GM10266 (cell line): ENCODE data around the gene SMPD1.

Experiments
- DNase-seq: peaks from one replicate; pipeline ENCODE4 v3.0.0; 2012; ENCODE audit errors: extremely low spot score
- TF ChIP-seq, protein P1 (sequence below): IDR thresholded peaks from 2 replicates; pipeline ENCODE4 v1.5.1; 2012; ENCODE audit warnings: mild to moderate bottlenecking, low read depth; ENCODE audit not compliant: control insufficient read depth, insufficient read depth; ENCODE audit errors: missing control alignments

The SMPD1 gene

GRCh38 chr11:6413791-6414201, 23.5 kb downstream of the SMPD1 start:
- TF ChIP-seq, protein P1, sequence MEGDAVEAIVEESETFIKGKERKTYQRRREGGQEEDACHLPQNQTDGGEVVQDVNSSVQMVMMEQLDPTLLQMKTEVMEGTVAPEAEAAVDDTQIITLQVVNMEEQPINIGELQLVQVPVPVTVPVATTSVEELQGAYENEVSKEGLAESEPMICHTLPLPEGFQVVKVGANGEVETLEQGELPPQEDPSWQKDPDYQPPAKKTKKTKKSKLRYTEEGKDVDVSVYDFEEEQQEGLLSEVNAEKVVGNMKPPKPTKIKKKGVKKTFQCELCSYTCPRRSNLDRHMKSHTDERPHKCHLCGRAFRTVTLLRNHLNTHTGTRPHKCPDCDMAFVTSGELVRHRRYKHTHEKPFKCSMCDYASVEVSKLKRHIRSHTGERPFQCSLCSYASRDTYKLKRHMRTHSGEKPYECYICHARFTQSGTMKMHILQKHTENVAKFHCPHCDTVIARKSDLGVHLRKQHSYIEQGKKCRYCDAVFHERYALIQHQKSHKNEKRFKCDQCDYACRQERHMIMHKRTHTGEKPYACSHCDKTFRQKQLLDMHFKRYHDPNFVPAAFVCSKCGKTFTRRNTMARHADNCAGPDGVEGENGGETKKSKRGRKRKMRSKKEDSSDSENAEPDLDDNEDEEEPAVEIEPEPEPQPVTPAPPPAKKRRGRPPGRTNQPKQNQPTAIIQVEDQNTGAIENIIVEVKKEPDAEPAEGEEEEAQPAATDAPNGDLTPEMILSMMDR: no peak
- no peak for DNase-seq

GRCh38 chr11:6414874-6415328, 24.6 kb downstream of the SMPD1 start:
- no peak for DNase-seq
- TF ChIP-seq, protein P1: no peak

- TF ChIP-seq, protein P1: no peak
- DNase-seq: no peak
Observed at GRCh38 chr11:6415797-6416196, 25.5 kb downstream of the SMPD1 start.

DNA sequence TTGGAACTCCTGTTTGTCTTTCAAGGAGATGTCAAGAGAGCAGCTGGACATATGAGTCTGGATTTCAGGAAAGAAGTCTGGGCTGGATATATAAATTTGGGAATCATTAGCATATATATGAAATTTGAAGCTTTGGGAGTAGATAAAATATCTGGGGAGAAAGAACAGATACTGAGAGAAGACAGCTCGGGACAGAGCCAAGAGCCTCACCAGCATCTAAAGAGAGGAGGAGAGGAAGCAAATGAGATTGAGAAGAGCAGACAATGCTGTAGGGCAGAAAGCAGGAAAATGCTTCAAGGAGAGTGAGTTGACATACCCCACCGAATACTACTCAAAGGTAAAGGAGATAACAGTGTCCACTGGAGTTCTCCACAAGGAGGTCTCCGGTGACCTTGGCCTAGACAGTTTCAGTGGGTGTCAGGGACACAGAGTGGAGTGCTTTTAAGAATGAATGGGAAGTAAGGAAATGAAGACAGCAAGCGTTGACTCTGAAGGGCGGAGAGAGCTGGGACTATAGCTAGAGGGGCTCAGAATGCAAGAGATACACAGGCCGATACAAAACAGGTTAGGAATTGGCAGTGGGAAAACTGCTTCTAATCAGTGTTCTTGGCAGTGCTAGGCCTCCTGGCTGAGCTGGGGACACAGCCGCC, 27.8 kb downstream of the SMPD1 start:
- no peak for DNase-seq
- TF ChIP-seq, protein P1: no peak

- TF ChIP-seq, protein P1: no peak
- DNase-seq: no peak
Observed at GRCh38 chr11:6418557-6419008, 28.3 kb downstream of the SMPD1 start.

GRCh38 chr11:6419009-6419631, 28.8 kb downstream of the SMPD1 start, which contains the start of gene APBB1:
Gene APBB1 (minus strand): TSS chr11:6419094. CDS start chr11:6411347, 7,747 bp downstream.
- peak; percentile 81 for DNase-seq
- TF ChIP-seq, protein P1: peak; percentile 25

GRCh38 chr11:6420677-6421076, 30.4 kb downstream of the SMPD1 start:
- no peak for DNase-seq
- TF ChIP-seq, protein P1: no peak
